Measurements from ENCODE around the gene MYO1E. TPM values are rescaled to one million over a fixed set of nuclear protein-coding genes. Genes with fewer than 3 reads are reported as not detected.

Gene MYO1E
- total RNA-seq, 2 donors from 2014 or later = 252 to 329 TPM

DNA sequence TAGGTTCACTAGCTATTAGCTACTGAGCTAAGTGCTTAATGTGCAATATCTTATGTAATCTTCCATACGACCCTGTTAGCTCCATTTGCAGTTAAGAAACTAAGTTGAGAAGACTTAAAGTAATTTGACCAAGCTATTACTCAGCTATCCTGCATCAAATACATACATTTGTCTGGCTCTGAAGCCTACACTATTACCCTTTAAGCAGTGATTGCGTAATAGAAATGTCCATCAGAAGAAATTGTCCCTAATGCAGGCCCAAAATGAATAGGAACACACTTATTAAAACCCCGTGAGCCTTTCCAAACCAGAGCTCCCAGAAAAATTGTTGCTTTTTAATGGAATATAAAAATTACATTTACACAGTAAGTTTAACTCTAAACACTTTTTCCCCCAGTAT is 5.3 kb upstream of the MYO1E start:
- Histone ChIP-seq H3K27ac (no peak overlapping the region), H3K9ac (ENCODE audit: low read depth in 2 of 2, low read length in 2 of 2) (no peak overlapping the region), H3K36me3 (no peaks in the 10 kb centered on the region), H3K27me3 (no peaks in the 10 kb centered on the region), H3K4me1 (no peaks in the 10 kb centered on the region), H3K4me3 (no peak overlapping the region), H3K9me3 (no peaks in the 10 kb centered on the region)
- TF ChIP-seq CTCF (IDR thresholded peaks at IDR 0.05) = no peak
- no peak for DNase-seq
- intact Hi-C loops (cut with DNase I) = loop anchor here (10.0 kb wide), 2 partner anchors 117 to 133 kb away; no protein-coding TSS in a partner anchor

DNA sequence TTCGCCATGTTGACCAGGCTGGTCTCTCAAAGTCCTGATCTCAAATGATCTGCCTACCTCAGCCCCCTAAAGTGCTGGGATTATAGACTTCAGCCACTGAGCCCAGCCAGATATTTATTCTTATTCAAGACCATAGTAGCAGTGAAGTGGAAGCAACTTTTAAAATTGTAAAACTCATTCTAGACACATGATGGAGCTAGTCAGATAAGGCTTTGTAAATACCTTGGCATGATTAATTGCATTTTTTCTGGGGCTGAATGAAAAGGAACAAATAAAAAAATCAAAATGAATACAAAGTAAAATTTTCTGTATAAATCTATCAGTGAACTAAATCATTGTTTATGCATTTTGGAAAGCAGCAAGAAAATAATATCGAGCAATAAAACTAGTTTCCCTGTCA is 4.1 kb upstream of the MYO1E start:
- Histone ChIP-seq H3K4me3 (no peak overlapping the region), H3K4me1 (no peaks in the 10 kb centered on the region), H3K9me3 (no peaks in the 10 kb centered on the region), H3K36me3 (no peaks in the 10 kb centered on the region), H3K27me3 (no peaks in the 10 kb centered on the region), H3K27ac (no peak overlapping the region), H3K9ac (ENCODE audit: low read depth in 2 of 2, low read length in 2 of 2) (no peak overlapping the region)
- no peak for DNase-seq
- intact Hi-C loops (cut with DNase I) = loop anchor here (10.0 kb wide), 2 partner anchors 118 to 132 kb away; no protein-coding TSS in a partner anchor
- TF ChIP-seq CTCF (IDR thresholded peaks at IDR 0.05) = no peak

DNA sequence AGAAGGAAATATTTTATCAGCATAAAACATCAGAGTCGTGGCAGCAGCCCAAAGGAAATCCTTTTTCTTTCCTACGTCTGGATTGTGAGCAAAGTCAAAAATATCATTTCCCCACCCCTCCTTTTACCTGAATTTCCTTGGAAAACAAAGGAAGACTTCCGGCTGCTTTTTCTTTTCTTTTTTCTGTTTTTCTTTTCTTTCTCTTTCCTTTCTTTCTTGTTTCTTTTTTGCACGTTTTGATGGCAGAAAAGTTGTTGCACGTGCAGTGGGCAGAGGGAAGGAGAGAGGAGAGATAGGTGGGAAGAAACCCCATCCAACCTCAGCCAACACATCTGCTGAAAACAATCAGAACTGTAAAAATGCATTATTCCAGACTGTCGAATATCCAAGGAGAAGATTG is 544 bp upstream of the MYO1E start:
- H3K9ac ChIP-seq (ENCODE audit: low read depth in 2 of 2, low read length in 2 of 2) = peak overlapping the region; percentile 85 to 96
- no peaks in the 10 kb centered on the region for H3K27me3 ChIP-seq
- H3K4me1 ChIP-seq = no peaks in the 10 kb centered on the region
- H3K9me3 ChIP-seq = no peaks in the 10 kb centered on the region
- intact Hi-C loops (cut with DNase I) = loop anchor here (10.0 kb wide), 2 partner anchors 122 to 128 kb away; no protein-coding TSS in a partner anchor
- H3K4me3 ChIP-seq = peak overlapping the region; percentile 87
- no peak for DNase-seq
- no peak for TF ChIP-seq CTCF (IDR thresholded peaks at IDR 0.05)
- H3K27ac ChIP-seq = peak overlapping the region; percentile 99
- H3K36me3 ChIP-seq = no peaks in the 10 kb centered on the region

DNA sequence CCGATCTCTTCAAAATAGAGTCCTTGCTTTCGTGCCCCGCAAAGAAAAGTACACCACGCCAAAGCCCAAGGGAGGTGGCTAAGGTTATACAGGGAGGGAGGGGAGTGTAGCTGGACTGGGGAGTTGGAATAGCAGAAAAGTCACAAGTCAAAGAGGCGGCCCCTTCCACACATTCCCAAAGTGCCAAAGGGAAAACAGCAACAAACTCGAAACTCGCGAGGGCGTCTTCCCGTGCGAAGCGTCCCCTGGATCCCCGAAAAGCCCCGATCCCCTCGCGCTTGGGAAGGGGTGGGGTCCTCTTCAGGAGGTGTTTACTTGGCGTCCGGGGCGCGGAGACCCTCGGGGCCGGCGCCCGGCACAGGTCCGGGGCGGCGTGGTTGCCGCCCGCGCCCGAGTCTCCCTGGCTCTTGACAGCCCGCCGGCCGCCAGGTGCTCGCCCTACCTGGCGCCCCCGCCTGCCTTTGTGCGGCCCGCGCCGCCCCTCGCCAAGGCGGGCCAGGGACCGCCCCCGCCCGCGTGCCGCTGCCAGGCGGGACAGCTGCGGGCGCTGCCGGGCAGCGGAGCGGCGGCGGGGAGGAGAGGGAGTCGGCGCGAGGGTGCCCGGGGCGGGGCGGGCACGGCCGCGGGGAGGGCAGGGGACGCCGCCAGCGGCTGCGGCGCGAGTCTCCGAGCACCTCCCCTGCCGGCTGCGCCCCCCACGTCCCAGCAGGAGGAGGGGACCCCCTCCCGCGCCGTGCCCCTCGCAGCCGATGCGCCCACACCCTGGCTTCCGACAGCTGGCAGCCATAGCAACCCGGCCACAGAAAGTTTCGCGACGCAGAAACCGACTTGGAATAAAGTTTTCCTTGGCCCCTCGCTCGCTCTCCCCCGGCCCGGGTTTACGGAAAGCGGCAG is 966 bp downstream of the MYO1E start:
- no peaks in the 10 kb centered on the region for H3K36me3 ChIP-seq
- peak overlapping the region; percentile 85 to 96 for H3K9ac ChIP-seq (ENCODE audit: low read depth in 2 of 2, low read length in 2 of 2)
- H3K4me3 ChIP-seq = peak overlapping the region; percentile 87
- no peaks in the 10 kb centered on the region for H3K27me3 ChIP-seq
- peaks cover 6% of the 10 kb centered on the region for H3K4me1 ChIP-seq
- H3K27ac ChIP-seq = peak overlapping the region; percentile 99
- peak; percentile 59 for DNase-seq
- H3K9me3 ChIP-seq = no peaks in the 10 kb centered on the region
- intact Hi-C loops (cut with DNase I) = loop anchor here (10.0 kb wide), 2 partner anchors 123 to 127 kb away; no protein-coding TSS in a partner anchor
- TF ChIP-seq CTCF (IDR thresholded peaks at IDR 0.05) = no peak

DNA sequence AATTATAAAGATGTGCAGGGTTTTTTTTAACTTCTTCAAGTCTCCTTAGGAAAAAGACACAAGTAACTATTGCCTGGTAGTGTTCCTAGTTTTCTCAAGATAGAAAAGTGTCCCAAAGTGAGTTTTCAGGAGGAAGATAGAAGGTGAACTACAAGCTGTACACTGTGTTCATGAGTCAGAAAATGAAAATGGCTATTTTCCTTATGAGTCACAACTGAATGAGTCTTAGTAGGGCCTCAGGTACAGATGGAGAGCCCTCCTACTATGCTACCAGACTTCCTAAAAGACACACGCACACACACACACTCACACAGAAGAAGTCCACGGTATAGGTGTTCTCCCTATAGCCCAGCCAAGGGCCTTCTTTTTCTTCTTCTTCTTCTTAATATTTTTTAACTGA is 3.1 kb downstream of the MYO1E start:
- DNase-seq = no peak

More for the DNA sequence above, 3.1 kb downstream of the MYO1E start:
- Histone ChIP-seq H3K4me1 (peaks cover 6% of the 10 kb centered on the region), H3K9me3 (no peaks in the 10 kb centered on the region), H3K9ac (ENCODE audit: low read depth in 2 of 2, low read length in 2 of 2) (no peak overlapping the region), H3K27me3 (no peaks in the 10 kb centered on the region), H3K36me3 (no peaks in the 10 kb centered on the region), H3K4me3 (no peak overlapping the region), H3K27ac (no peak overlapping the region)
- intact Hi-C loops (cut with DNase I) = no loop called here
- no peak for TF ChIP-seq CTCF (IDR thresholded peaks at IDR 0.05)
